Measurements from ENCODE around the gene HRAS. TPM values are rescaled to one million over a fixed set of nuclear protein-coding genes. Genes with fewer than 3 reads are reported as not detected.
A peak's percentile ranks its signal among the peaks of the same experiment; 100 is the strongest.

The HRAS gene
- 90.6 and 93.5 TPM in 2 replicates for total RNA-seq
- long read RNA-seq, partial matches to known transcripts: 0 of 1 reads
- long read RNA-seq, other reads (novel, unspliced or antisense): 0 of 1 reads

- Mint-ChIP-seq H3K4me1 (peaks cover 4% of the 10 kb centered on the region), H3K36me3 (ENCODE audit: low read depth) (no peaks in the 10 kb centered on the region), H3K27ac (ENCODE audit: unreplicated experiment) (no peak within 1 kb of the TSS), H3K4me3 (peak within 1 kb of the TSS; percentile 92), H3K9me3 (no peaks in the 10 kb centered on the region), H3K27me3 (ENCODE audit: low read depth) (peaks cover 14% of the 10 kb centered on the region)
- TF ChIP-seq CTCF (conservative IDR thresholded peaks at IDR 0.05): no peak
- peak; percentile 90 for DNase-seq (ENCODE audit: low read depth, low spot score)
Measured at GRCh38 chr11:535519-536454, at the start of gene HRAS. Gene HRAS (minus strand): TSS chr11:535576.

GRCh38 chr11:584287-584686 is 48.9 kb upstream of the HRAS start:
- no peaks in the 10 kb centered on the region for H3K9me3 Mint-ChIP-seq

GRCh38 chr11:581752-582151 is 46.4 kb upstream of the HRAS start:
- Mint-ChIP-seq H3K27ac (ENCODE audit: unreplicated experiment) (no peak overlapping the region), H3K4me3 (no peak overlapping the region), H3K36me3 (ENCODE audit: low read depth) (no peaks in the 10 kb centered on the region), H3K27me3 (ENCODE audit: low read depth) (peaks cover 3% of the 10 kb centered on the region), H3K4me1 (peaks cover 22% of the 10 kb centered on the region), H3K9me3 (no peaks in the 10 kb centered on the region)
- no peak for DNase-seq (ENCODE audit: low read depth, low spot score)
- TF ChIP-seq CTCF (conservative IDR thresholded peaks at IDR 0.05): no peak

More at GRCh38 chr11:584287-584686, 48.9 kb upstream of the HRAS start:
- no peak for DNase-seq (ENCODE audit: low read depth, low spot score)
- Mint-ChIP-seq H3K27ac (ENCODE audit: unreplicated experiment) (no peak overlapping the region), H3K4me1 (peaks cover 11% of the 10 kb centered on the region), H3K4me3 (peak overlapping the region; percentile 19), H3K27me3 (ENCODE audit: low read depth) (no peaks in the 10 kb centered on the region), H3K36me3 (ENCODE audit: low read depth) (peaks cover 2% of the 10 kb centered on the region)
- no peak for TF ChIP-seq CTCF (conservative IDR thresholded peaks at IDR 0.05)

- no peak for DNase-seq (ENCODE audit: low read depth, low spot score)
- Mint-ChIP-seq H3K36me3 (ENCODE audit: low read depth) (no peaks in the 10 kb centered on the region), H3K4me1 (peaks cover 22% of the 10 kb centered on the region), H3K27ac (ENCODE audit: unreplicated experiment) (no peak overlapping the region), H3K4me3 (peak overlapping the region; percentile 61), H3K27me3 (ENCODE audit: low read depth) (peaks cover 3% of the 10 kb centered on the region), H3K9me3 (no peaks in the 10 kb centered on the region)
- no peak for TF ChIP-seq CTCF (conservative IDR thresholded peaks at IDR 0.05)
Measured at GRCh38 chr11:581342-581741, 46.0 kb upstream of the HRAS start.

GRCh38 chr11:579830-580601 is 44.6 kb upstream of the HRAS start:
- H3K27me3 Mint-ChIP-seq (ENCODE audit: low read depth): peaks cover 10% of the 10 kb centered on the region
- no peak for DNase-seq (ENCODE audit: low read depth, low spot score)
- H3K27ac Mint-ChIP-seq (ENCODE audit: unreplicated experiment): no peak overlapping the region
- H3K4me1 Mint-ChIP-seq: peaks cover 24% of the 10 kb centered on the region
- H3K36me3 Mint-ChIP-seq (ENCODE audit: low read depth): no peaks in the 10 kb centered on the region
- peak overlapping the region; percentile 67 for H3K4me3 Mint-ChIP-seq
- TF ChIP-seq CTCF (conservative IDR thresholded peaks at IDR 0.05): no peak
- no peaks in the 10 kb centered on the region for H3K9me3 Mint-ChIP-seq

All from neural crest cell (in vitro differentiated cells).